Ureter (tissue), 1 donor: Measurements from ENCODE around the gene EBF4. TPM values are rescaled to one million over a fixed set of nuclear protein-coding genes. Genes with fewer than 3 reads are reported as not detected.
"Not testable (repeated sequence)": the region's sequence is repeated elsewhere in the genome, so short reads cannot be mapped to it uniquely, and the experiment has no call there.

Experiments
- DNase-seq: peaks from one replicate; pipeline ENCODE4 v3.0.0-alpha.2; 2020; ENCODE audit warnings: low spot score
- total RNA-seq: library from RNA; stranded (reverse); gene quantifications from one replicate; pipeline ENCODE4 v1.2.4, GENCODE V29; 2023
- donor health status: DM: yes; HTN: yes; CAD: no.

The EBF4 gene
- total RNA-seq, 1 donor from 2014 or later: 30.3 TPM

DNA sequence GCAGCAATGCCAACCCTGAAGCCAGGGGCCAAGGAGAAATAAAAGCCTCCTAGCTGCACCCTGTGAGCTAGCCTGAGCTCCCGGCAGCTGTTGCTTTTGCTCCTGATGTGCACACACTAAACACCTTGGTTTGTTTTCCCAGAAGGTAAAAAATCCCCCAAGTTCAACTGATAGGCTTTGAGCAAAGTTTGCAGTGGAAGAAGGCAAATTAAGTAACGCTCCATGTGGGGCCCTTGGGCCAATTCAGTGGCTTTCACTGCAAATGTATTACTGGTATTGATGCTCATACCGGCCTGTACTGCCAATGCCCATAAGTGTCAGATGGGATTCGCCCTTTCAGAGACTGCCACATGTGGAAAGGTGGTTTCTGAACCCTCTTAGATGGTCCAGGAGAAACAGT, 19.1 kb upstream of the EBF4 start:
- DNase-seq: no peak

DNA sequence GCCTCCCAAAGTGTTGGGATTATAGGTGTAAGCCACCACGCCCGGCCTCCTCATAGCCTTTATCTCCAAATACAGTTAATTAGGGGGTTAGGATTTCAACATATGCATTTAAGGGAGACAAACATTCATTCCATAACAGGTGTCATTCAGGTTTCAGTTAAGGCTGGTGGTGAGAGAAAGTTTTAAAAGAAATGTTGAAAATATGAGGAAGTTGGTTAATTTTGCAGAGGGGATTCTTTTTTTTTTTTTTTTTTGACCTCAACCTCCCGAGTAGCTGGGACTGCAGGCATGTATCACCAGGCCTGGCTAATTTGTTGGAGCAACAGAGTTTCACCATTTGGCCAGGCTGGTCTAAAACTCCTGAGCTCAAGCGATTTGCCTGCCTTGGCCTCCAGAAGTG, 12.5 kb upstream of the EBF4 start:
- DNase-seq: no peak

DNA sequence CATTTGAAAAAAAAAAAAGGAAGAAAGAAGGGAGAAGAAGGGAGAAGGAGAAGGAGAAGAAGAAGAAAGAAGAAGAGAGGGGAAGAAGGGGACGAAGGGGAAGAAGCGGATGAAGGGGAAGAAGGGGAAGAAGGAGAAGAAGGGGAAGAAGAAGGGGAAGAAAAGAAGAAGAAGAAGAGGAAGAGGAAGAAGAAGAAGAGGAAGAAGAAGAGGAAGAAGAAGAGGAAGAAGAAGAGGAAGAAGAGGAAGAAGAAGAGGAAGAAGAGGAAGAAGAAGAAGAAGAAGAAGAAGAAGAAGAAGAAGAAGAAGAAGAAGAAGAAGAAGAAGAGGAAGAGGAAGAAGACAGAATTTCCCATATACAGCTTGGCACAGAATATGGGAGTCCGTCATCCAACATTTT, 10.5 kb upstream of the EBF4 start:
- DNase-seq: not testable (repeated sequence)

DNA sequence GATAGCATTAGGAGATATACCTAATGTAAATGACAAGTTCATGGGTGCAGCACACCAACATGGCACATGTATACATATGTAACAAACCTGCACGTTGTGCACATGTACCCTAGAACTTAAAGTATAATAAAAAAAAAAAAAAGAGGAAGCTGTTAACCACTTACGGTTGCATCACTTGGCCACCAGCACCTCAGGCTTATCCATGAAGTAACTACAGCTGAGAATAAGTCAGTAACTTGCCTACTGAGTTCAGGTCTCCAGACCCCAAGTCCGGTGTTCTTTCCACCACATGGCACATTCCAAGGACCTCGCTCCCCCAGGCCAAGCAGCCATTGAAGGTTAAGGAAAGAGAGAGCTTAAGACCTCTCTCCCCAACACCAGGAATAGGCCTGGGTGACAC, 7.8 kb upstream of the EBF4 start:
- not testable (repeated sequence) for DNase-seq

DNA sequence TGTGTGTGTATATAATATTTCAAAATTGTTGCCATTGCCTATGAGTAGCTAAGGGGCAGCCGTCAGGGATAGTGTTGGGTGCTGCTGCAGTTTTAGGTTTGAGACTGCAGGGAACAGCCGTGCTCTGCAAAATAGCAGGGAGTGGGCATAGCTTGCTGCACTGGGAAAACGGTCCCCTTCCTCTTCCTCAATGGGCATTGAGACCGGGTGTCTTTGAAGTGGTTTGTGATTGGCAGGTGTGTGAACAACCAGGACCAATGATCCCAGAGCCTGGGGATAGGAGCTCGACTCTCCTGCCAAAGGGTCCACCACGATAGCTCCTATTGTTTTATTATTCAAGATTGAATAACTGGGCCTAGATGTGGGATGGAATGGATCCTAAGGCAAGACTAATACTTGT, 5.1 kb upstream of the EBF4 start:
- no peak for DNase-seq

DNA sequence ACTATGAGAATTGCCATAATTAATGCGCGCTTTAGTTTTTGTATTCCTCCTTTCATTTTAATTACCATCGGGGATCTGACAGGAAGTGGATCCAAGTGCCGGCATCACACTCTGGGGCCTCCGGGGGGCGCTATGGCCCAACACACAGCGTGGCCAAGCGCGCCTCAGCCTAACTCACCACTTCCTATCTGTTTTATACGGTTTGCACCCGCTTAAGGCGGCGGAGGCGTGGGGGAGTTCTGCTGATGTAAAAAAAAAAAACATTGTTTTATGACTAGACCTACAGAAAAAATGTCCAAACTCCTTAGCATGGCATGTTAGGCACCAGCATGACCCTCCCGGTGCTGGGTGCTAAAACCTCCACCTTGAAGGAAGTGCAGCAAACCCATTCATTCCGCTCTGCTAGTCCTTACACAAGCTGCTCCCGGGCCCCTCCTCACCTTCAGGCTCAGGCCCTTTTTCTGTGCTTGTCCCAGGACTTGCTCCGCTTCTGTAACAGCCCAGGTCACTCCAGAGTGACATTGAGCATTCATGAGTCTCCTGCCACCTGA, 4.5 kb upstream of the EBF4 start:
- DNase-seq: no peak

DNA sequence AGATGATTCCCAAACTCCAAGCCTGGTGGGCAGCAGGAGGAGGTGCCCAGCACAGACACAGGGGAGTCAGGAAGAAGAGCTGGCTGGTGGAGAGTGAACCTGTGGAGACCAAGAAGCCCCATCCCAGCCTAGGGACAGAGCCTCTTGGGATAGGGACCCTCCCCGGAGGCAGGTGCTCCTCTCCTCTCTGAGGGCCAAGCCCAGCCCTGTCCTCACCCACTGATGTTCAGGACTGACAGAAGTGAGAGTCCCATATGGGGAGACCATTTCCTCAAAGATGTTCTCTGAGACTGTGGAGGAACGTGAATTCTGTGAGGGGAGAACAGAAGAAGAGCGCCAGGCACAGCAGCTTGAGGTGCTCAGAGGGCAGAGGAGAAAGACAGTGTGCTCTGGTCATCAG, 2.4 kb upstream of the EBF4 start:
- no peak for DNase-seq

DNA sequence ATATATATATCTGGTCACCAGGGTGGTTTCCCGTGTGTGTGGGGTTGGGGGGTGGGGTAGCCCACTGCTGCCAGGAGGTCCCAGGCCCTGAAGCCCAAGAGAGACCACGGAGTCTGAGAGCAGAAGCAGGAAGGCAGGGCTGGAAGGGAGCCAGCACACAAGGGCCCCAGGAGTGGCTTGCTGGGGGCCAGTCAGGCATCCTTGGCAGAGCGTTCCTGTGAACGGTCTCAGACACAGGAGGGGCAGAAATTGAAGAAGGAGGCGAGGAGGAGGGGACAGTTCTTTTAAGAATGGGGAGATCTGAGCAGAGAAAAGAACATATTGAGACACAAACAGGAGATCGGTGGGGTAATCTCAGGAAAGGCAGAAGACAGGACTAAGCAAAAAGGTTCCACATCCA, 1.9 kb upstream of the EBF4 start:
- no peak for DNase-seq

DNA sequence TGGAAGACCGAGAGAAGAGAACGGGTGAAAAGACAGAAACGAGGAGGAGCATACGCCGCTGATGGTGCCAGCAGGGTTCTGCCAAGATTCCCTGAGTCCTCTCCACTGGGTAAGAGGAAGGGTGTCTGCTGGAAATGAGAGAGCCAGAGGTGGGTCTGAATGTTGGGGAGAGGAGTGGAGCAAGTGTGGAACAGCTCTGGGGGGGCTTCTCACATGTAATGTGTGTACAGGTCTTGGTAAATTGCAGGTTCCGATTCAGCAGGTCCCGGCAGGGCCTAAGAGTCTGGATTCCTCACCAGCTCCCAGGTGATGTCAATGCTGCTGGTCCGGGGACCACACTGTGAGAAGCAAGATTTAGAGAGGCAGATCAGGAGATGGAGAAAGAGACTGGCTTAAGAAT, 1.5 kb upstream of the EBF4 start:
- DNase-seq: no peak

DNA sequence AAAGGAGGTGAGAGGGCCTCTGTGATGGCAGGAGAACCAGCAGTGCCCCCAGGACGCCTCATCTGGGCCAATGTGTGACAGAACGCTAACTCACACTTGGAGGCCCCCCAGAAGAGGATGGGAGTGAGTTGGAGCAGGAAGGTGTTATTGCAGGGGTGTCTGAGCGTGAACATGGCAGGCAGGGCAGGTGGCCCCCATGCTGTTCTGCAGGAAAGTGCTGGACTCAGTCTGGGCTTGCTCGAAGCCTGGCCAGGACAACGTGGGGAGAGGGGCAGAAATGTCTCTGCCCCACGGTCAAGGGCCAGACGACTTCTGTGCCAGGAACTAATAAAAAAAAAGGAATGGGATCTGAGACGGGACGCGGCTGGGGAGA, 931 bp upstream of the EBF4 start:
- no peak for DNase-seq

DNA sequence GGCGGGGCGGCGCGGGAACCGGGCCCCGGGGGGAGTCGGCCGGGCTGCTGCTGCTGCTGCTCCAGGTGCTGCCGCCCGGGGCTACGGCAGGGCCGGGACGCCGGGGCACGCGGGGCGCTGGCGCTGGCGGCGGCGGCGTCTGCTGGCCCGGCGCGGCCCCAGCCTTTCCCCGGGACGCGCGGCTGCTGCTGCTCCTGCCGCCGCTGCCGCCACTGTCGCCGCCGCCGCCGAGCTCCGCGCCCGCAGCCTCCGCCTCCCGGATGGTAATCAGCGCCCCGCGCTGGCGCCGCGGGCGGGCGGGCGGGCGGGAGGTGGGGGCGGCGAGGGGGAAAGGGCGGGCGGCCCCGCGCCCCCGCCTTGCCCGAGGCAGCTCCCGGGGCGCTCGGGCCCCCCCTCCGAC, 306 bp downstream of the EBF4 start:
- DNase-seq: no peak

DNA sequence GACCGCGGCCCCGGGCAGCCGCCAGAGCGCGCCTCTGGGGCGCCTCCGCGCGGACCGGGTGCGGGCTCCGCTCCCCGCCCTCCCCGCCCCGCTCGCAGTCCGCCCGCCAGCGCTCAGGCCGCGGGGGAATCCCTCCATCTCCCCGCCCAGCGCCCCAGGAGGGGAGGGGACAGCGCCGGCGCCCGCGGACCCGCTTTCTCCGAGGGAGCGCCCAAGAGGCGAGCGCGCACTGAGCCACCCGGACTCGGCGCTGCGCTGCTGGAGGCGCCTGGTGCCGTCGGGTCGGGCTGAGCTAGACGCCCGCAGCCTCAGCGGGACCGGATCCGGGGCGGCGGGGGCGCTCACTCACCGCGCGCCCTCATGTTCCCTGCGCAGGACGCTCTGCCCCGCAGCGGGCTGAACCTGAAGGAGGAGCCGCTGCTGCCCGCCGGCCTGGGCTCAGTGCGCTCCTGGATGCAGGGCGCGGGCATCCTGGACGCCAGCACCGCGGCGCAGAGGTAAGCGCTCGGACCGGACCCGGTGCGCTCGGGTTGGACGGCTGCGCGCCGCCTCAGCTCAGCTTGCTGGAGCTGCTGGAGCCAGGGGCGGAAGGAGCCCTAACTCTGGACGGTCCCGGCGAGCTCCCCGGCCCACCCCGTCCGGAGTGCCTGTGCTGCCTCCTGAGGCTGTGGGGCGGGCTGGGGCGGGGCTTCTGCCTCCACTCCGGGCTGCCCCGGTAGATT, 867 bp downstream of the EBF4 start:
- no peak for DNase-seq

DNA sequence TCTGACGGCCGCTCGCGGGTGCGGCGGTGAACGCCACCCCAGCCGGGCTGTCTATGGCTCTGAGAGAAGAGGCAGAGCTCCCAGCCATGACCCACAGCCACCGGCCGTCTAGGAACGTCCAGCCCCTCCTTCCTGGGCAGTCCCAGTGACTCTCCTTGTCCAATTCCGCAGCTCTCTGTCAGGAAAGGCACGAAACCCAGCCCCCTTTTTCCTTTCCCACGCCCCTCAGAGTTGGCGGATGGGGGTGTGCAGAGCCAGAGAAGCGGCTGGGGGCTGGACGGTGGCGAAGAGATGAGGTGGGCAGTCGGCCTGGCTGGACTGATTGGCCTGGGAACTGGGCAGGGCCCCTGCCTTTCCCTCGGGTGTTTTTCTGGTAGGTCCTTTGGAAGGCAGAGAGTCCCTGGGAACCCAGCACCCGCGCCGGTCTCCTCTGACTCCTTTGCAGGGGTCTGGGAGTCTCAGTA, 1.5 kb downstream of the EBF4 start:
- peak; percentile 43 for DNase-seq

DNA sequence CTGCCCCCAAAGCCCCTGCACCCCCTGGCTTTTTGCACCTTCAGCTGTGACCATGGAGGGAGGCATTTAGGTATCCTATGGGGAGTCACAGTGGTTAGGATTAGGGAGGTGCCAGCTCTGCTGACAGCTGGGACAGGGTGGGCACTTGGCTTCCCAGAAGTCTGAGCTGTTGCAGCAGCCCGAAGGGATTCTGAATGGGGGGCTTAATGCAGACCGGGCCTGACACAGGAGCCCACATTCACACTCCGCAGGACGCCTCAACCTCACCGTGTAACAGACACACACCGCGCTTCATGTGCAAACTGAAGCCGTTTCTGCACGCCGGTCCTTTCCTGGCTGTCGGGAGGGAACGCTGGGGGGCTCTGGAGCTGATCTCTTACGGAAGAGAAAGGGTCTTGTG, 1.9 kb downstream of the EBF4 start:
- peak; percentile 38 for DNase-seq

DNA sequence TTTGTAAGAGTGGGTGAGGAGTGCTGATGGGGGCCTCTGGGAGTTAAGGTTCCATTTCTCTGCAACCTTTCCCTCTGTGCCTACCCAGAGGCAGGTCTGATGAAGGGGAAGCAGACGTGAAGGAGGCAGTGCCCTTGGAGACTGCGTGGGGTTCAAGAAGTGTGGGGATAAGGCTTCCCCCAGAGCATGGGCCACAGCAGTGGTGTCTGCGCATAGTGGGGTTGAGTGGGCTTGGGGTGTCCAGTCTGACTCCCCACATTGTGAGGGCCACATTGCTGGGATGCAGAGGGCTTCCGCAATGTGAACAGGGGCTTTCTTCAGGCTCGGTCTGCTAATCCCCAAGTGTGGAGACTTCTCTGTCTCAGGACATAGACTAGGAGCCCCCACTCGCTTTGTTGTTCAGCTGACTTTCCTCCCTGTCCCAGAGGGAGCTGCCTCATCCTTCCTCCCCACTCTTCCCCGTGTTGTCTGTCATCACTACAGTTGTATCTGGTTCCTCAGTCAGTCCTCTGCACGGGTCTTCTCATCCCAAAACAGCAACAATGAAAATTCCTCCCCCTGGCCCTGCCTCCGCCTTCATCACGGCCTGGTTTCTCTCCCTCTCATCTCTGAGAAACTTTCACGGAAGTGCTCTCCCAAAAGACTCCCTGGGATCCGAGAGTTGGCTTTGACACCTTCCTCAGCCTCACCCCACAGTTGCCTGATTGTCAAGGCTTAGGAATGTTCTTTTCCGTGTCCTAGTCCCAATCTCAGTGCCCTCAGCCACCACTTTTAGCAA, 2.8 kb downstream of the EBF4 start:
- peak; percentile 35 for DNase-seq

DNA sequence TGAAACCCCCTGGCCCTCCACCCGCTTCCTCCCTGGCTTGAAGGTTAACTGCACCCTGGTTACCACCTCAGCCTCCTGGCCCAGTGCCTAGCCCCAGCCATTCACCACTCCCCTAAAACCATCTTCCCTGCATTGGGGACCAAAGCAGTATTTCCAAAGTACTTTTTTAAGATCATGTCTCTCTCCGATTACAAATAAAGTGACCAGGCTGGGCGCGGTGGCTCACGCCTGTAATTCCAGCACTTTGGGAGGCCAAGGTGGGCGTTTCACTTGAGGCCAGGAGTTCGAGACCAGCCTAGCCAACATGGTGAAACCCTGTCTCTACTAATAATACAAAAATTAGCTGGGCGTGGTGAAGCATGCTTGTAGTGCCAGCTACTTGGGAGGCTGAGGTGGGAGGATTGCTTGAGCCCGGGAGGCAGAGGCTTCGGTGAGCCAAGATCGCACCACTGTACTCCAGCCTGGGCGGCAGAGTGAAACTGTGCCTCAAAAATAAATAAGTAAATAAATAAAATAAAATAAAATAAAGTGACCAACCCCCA, 3.5 kb downstream of the EBF4 start:
- not testable (repeated sequence) for DNase-seq

DNA sequence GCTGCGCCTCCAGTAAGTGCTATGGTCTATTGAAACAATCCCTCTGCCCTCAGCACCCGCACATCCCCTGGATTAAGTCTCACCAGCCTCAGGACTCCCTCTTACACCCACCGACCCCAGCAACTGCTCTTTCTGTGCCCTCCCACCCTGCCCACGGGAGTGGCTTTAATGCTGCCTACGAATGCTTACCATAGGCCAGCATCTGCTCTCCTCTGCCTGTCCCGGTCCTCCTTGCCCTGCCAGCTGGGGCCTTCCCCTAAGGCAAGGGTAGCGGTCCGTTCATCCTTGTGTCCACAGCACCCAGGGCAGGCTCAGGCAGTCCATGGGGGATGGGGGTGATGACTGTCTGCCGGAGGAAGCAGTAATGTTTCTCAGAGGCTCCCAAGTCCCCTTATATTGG, 4.1 kb downstream of the EBF4 start:
- DNase-seq: no peak

DNA sequence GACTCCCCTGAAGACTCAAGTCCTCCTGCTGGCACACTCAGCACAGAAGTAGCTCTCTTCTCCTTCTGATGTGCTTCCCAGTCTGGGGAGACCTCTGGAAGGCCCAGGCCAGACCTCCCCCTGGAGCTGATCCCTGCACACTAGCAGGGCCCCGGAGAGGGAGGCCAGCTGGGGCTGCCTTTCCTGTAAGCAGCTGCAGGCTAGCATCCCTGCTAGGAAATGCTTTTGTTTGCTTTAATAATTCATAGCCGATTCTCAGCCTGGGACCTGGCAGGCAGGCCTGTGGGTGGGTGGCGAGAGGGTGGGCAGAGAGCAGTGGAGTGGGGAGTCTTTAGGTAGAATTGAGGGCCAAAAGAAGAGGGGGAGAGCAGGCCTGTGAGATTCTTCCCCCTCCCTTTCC, 5.2 kb downstream of the EBF4 start:
- DNase-seq: peak; percentile 26

DNA sequence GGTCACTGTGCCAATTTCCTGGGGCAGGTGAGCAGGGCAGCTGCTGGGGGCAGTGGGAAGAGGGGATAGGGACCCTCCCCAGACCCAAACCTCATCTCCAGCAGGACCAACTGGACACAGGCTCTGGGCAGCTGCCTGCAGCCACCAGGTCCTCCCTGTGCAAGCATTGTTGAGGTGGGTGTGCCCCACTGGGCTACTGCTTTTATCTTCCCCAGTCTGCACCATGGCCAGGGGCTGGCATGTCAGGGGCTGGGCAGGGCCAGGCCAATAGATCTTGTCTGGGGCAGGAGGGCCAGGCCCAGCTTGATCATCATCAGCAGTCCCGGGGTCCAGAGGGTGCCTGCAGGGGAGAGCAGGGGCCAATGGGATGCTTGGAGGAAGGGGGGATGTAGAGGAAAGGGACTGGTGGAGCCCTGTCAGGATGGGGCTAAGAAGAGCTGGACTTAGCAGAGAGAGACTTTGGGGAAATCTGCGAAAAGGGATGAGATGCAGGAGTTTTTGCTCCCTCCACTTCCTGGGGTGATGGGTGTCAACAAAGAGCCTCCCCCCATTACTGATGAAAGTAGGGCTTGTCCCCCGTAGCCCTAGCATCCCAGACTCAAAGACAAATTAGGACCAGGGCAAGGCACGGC, 5.7 kb downstream of the EBF4 start:
- peak; percentile 37 for DNase-seq

DNA sequence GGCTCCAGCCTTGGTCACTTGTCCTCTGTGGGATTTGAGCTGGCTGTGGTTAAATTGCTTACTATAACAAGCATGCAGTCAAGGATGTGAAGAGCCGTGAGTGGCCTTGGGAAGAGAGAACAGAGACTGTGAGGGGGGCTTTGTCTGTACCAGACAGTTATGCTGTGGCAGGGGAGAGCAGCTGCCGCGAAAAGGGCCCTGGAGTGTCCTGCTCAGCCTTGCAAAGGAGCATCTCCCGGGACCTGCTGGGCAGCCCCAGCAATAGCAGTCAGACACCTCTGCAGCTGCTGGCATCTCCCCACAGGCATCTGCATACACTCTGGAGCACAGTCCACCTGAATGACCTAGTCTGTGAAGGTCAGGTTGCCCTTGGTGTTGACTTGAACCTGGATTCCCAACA, 6.3 kb downstream of the EBF4 start:
- DNase-seq: peak; percentile 5

DNA sequence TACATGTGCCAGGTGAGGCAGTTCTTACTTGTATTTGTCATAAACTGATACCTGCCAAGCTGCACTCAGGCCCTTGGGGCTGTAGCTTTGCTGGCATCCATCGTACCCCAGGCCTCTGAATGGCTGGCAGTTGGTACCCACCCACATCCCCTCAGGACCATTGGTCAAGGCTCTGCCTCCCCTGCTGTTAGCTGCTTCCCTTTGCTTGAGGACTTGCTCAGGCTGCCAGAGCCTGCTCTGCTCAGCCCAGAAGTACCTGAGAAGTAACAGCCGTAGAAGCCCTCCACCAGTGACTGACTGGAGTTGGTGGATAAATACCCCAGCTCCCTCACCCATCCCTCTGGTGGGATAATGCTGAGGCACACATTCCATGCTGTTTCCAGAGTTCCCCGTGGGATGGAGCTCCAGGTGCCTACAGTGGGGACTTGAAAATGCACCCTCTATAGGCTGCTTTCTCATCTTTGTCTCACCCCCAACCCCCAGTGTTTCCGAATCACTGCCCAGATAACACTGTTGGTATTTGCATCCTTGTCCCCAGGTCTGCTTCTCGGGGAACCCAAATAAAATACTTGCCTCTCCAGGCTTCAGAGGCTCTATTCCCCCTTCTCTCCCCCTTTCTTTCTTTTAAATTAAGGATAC, 7.3 kb downstream of the EBF4 start:
- DNase-seq: peak; percentile 30
